ENCODE data around the gene SPATA17. TPM values are rescaled to one million over a fixed set of nuclear protein-coding genes. Genes with fewer than 3 reads are reported as not detected.

Gene SPATA17
- total and polyA plus RNA-seq, 2 of the 8 experiments (the other 6 are each of a cell fraction or from before 2014, with no cell fraction given), result 0.17 to 0.48 TPM

DNA sequence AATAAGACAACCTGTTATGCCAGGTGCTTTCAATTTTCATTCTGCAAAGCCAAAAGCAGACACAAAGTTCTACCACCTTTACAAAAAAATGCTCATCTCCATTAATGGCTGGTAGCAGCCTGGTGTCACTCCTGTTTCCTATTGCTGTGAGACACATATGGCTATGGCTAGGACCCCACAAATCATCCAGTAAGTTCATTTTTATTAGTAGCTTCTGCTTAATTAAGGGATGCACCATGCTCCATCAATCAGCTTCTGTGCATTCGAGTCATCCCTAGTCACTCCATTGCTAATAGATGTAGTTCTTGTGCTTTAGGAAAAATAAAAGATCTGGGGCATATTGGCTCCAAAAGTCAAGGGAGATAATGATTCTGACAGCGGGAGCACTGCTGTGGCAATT lies 257.2 kb downstream of the SPATA17 start (continued):
- TF ChIP-seq, protein P1, sequence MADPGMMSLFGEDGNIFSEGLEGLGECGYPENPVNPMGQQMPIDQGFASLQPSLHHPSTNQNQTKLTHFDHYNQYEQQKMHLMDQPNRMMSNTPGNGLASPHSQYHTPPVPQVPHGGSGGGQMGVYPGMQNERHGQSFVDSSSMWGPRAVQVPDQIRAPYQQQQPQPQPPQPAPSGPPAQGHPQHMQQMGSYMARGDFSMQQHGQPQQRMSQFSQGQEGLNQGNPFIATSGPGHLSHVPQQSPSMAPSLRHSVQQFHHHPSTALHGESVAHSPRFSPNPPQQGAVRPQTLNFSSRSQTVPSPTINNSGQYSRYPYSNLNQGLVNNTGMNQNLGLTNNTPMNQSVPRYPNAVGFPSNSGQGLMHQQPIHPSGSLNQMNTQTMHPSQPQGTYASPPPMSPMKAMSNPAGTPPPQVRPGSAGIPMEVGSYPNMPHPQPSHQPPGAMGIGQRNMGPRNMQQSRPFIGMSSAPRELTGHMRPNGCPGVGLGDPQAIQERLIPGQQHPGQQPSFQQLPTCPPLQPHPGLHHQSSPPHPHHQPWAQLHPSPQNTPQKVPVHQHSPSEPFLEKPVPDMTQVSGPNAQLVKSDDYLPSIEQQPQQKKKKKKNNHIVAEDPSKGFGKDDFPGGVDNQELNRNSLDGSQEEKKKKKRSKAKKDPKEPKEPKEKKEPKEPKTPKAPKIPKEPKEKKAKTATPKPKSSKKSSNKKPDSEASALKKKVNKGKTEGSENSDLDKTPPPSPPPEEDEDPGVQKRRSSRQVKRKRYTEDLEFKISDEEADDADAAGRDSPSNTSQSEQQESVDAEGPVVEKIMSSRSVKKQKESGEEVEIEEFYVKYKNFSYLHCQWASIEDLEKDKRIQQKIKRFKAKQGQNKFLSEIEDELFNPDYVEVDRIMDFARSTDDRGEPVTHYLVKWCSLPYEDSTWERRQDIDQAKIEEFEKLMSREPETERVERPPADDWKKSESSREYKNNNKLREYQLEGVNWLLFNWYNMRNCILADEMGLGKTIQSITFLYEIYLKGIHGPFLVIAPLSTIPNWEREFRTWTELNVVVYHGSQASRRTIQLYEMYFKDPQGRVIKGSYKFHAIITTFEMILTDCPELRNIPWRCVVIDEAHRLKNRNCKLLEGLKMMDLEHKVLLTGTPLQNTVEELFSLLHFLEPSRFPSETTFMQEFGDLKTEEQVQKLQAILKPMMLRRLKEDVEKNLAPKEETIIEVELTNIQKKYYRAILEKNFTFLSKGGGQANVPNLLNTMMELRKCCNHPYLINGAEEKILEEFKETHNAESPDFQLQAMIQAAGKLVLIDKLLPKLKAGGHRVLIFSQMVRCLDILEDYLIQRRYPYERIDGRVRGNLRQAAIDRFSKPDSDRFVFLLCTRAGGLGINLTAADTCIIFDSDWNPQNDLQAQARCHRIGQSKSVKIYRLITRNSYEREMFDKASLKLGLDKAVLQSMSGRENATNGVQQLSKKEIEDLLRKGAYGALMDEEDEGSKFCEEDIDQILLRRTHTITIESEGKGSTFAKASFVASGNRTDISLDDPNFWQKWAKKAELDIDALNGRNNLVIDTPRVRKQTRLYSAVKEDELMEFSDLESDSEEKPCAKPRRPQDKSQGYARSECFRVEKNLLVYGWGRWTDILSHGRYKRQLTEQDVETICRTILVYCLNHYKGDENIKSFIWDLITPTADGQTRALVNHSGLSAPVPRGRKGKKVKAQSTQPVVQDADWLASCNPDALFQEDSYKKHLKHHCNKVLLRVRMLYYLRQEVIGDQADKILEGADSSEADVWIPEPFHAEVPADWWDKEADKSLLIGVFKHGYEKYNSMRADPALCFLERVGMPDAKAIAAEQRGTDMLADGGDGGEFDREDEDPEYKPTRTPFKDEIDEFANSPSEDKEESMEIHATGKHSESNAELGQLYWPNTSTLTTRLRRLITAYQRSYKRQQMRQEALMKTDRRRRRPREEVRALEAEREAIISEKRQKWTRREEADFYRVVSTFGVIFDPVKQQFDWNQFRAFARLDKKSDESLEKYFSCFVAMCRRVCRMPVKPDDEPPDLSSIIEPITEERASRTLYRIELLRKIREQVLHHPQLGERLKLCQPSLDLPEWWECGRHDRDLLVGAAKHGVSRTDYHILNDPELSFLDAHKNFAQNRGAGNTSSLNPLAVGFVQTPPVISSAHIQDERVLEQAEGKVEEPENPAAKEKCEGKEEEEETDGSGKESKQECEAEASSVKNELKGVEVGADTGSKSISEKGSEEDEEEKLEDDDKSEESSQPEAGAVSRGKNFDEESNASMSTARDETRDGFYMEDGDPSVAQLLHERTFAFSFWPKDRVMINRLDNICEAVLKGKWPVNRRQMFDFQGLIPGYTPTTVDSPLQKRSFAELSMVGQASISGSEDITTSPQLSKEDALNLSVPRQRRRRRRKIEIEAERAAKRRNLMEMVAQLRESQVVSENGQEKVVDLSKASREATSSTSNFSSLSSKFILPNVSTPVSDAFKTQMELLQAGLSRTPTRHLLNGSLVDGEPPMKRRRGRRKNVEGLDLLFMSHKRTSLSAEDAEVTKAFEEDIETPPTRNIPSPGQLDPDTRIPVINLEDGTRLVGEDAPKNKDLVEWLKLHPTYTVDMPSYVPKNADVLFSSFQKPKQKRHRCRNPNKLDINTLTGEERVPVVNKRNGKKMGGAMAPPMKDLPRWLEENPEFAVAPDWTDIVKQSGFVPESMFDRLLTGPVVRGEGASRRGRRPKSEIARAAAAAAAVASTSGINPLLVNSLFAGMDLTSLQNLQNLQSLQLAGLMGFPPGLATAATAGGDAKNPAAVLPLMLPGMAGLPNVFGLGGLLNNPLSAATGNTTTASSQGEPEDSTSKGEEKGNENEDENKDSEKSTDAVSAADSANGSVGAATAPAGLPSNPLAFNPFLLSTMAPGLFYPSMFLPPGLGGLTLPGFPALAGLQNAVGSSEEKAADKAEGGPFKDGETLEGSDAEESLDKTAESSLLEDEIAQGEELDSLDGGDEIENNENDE (IDR thresholded peaks at IDR 0.05; ENCODE audit: insufficient replicate concordance, low read length), result no peak
- TF ChIP-seq CBX8 (IDR thresholded peaks at IDR 0.05; ENCODE audit: borderline replicate concordance, low read depth, low read length) (no peak), CHD1 (IDR thresholded peaks at IDR 0.05; ENCODE audit: low read depth, low read length) (no peak), KDM5A (IDR thresholded peaks at IDR 0.05; ENCODE audit: low read length) (no peak), TAF7 (optimal IDR thresholded peaks at IDR 0.05; ENCODE audit: borderline replicate concordance, low read depth, low read length) (no peak), EGR1 (IDR thresholded peaks at IDR 0.05; ENCODE audit: borderline replicate concordance, low read depth, low read length) (no peak), RNF2 (IDR thresholded peaks at IDR 0.05; ENCODE audit: borderline replicate concordance, low read depth, low read length, missing control alignments, poor library complexity, severe bottlenecking) (no peak), NANOG (IDR thresholded peaks at IDR 0.05; ENCODE audit: insufficient read depth, low read depth, low read length, poor library complexity, severe bottlenecking) (no peak)
- TF ChIP-seq, protein P2, sequence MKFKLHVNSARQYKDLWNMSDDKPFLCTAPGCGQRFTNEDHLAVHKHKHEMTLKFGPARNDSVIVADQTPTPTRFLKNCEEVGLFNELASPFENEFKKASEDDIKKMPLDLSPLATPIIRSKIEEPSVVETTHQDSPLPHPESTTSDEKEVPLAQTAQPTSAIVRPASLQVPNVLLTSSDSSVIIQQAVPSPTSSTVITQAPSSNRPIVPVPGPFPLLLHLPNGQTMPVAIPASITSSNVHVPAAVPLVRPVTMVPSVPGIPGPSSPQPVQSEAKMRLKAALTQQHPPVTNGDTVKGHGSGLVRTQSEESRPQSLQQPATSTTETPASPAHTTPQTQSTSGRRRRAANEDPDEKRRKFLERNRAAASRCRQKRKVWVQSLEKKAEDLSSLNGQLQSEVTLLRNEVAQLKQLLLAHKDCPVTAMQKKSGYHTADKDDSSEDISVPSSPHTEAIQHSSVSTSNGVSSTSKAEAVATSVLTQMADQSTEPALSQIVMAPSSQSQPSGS (IDR thresholded peaks at IDR 0.05; ENCODE audit: low read length), result no peak

Data from H1 (cell line).